Measurements from ENCODE around the gene CYP19A1.

Gene CYP19A1

GRCh38 chr15:51186181-51186705 is 152.2 kb downstream of the CYP19A1 start:
- peak overlapping the region; percentile 92 for H3K27ac ChIP-seq (replicated peaks)
- TF ChIP-seq POLR2AphosphoS5 (IDR thresholded peaks at IDR 0.05; ENCODE audit: low read depth): no peak
- TF ChIP-seq SPI1 (IDR thresholded peaks at IDR 0.05; ENCODE audit: borderline replicate concordance, low read depth): peak; percentile 86
- peak in 1 of 2 experiments; percentile 58 for DNase-seq (ENCODE audit: low read depth in 1 of 2, low spot score in 1 of 2)
- H3K4me3 ChIP-seq (replicated peaks; ENCODE audit: insufficient read depth, low read length): no peak overlapping the region
- H3K27me3 ChIP-seq (ENCODE audit: insufficient read depth, poor library complexity, severe bottlenecking): no peaks in the 10 kb centered on the region

- peak overlapping the region; percentile 92 for H3K27ac ChIP-seq (replicated peaks)
- no peaks in the 10 kb centered on the region for H3K27me3 ChIP-seq (ENCODE audit: insufficient read depth, poor library complexity, severe bottlenecking)
- H3K4me3 ChIP-seq (replicated peaks; ENCODE audit: insufficient read depth, low read length): no peak overlapping the region
- TF ChIP-seq SPI1 (IDR thresholded peaks at IDR 0.05; ENCODE audit: borderline replicate concordance, low read depth): peak; percentile 18; the same call in 1 of the 2 replicates
- TF ChIP-seq REST (IDR thresholded peaks at IDR 0.05; ENCODE audit: insufficient replicate concordance, low read depth): no peak
- TF ChIP-seq POLR2AphosphoS5 (IDR thresholded peaks at IDR 0.05; ENCODE audit: low read depth): no peak
- TF ChIP-seq GABPA (IDR thresholded peaks at IDR 0.05; ENCODE audit: low read depth): no peak
- TF ChIP-seq, protein P1, sequence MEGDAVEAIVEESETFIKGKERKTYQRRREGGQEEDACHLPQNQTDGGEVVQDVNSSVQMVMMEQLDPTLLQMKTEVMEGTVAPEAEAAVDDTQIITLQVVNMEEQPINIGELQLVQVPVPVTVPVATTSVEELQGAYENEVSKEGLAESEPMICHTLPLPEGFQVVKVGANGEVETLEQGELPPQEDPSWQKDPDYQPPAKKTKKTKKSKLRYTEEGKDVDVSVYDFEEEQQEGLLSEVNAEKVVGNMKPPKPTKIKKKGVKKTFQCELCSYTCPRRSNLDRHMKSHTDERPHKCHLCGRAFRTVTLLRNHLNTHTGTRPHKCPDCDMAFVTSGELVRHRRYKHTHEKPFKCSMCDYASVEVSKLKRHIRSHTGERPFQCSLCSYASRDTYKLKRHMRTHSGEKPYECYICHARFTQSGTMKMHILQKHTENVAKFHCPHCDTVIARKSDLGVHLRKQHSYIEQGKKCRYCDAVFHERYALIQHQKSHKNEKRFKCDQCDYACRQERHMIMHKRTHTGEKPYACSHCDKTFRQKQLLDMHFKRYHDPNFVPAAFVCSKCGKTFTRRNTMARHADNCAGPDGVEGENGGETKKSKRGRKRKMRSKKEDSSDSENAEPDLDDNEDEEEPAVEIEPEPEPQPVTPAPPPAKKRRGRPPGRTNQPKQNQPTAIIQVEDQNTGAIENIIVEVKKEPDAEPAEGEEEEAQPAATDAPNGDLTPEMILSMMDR (IDR thresholded peaks at IDR 0.05; ENCODE audit: insufficient read depth, low read length): no peak
- peak; percentile 61 to 79 for DNase-seq (ENCODE audit: low read depth in 1 of 2, low spot score in 1 of 2)
Observed at GRCh38 chr15:51185213-51186159, 152.9 kb downstream of the CYP19A1 start.

- Histone ChIP-seq H3K4me3 (replicated peaks; ENCODE audit: insufficient read depth, low read length) (no peak overlapping the region), H3K27me3 (ENCODE audit: insufficient read depth, poor library complexity, severe bottlenecking) (no peaks in the 10 kb centered on the region), H3K27ac (replicated peaks) (peak overlapping the region; percentile 92)
- DNase-seq (ENCODE audit: low read depth in 1 of 2, low spot score in 1 of 2): no peak
- TF ChIP-seq REST (IDR thresholded peaks at IDR 0.05; ENCODE audit: insufficient replicate concordance, low read depth) (no peak), SPI1 (IDR thresholded peaks at IDR 0.05; ENCODE audit: borderline replicate concordance, low read depth) (no peak), POLR2AphosphoS5 (IDR thresholded peaks at IDR 0.05; ENCODE audit: low read depth) (no peak), GABPA (IDR thresholded peaks at IDR 0.05; ENCODE audit: low read depth) (no peak)
- TF ChIP-seq, protein P1 (IDR thresholded peaks at IDR 0.05; ENCODE audit: insufficient read depth, low read length): no peak
Observed at GRCh38 chr15:51184627-51185026, 153.8 kb downstream of the CYP19A1 start.

- Histone ChIP-seq H3K27me3 (ENCODE audit: insufficient read depth, poor library complexity, severe bottlenecking) (no peaks in the 10 kb centered on the region), H3K4me3 (replicated peaks; ENCODE audit: insufficient read depth, low read length) (no peak overlapping the region), H3K27ac (replicated peaks) (no peak overlapping the region; the same call in 1 of the 2 replicates)
- DNase-seq (ENCODE audit: low read depth in 1 of 2, low spot score in 1 of 2): no peak
- TF ChIP-seq, protein P1 (IDR thresholded peaks at IDR 0.05; ENCODE audit: insufficient read depth, low read length): no peak
- TF ChIP-seq POLR2AphosphoS5 (IDR thresholded peaks at IDR 0.05; ENCODE audit: low read depth) (no peak), SPI1 (IDR thresholded peaks at IDR 0.05; ENCODE audit: borderline replicate concordance, low read depth) (no peak), REST (IDR thresholded peaks at IDR 0.05; ENCODE audit: insufficient replicate concordance, low read depth) (no peak), GABPA (IDR thresholded peaks at IDR 0.05; ENCODE audit: low read depth) (no peak)
Observed at GRCh38 chr15:51183076-51183475, 155.3 kb downstream of the CYP19A1 start.

Data from HL-60 (cell line).